Breast epithelium (tissue), 3 donors: ENCODE measurements around the gene PLB1.

Experiments used
- CTCF ChIP-seq, 3 donors: fragments of 450-650 bp; IDR thresholded peaks; one replicate each; pipeline ENCODE4 v1.5.1; 2016 to 2017; ENCODE audit warnings: antibody characterized with exemption in 3 of 3, mild to moderate bottlenecking in 3 of 3, moderate library complexity in 3 of 3
- POLR2A ChIP-seq: fragments of 450-650 bp; IDR thresholded peaks from one replicate; pipeline ENCODE4 v1.6.1; 2016; ENCODE audit warnings: antibody characterized with exemption, mild to moderate bottlenecking, moderate library complexity

- TF ChIP-seq CTCF (IDR thresholded peaks at IDR 0.05) (no peak), POLR2A (no peak)
Observed at GRCh38 chr2:28539118-28539541, 43.3 kb downstream of the PLB1 start.
